ENCODE results near the gene RNASE4. TPM values are rescaled to one million over a fixed set of nuclear protein-coding genes. Genes with fewer than 3 reads are reported as not detected.

Gene RNASE4
- polyA plus RNA-seq, 1 donor (not counting 4 experiments of a cell fraction or from before 2014, with no cell fraction given) = 5.5 TPM

DNA sequence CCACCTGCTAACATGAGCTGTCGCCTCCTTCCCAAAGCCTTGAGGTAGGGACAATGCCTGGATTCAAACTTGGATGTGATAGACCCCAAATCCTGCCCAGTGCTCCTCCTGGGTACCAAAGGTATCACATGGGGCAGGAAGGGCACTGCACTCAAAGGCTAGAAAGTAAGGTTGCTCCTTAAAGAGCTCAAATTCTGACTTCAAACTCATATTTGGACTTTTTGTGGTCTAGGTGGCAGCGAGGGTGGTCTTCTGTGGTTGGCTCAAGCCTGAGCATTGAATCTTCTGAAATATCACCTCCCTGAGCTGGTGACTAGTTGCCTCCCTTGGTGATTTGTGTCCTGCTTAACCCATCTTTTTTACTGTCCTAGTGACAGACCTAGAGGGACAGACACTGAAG is 8.3 kb upstream of the RNASE4 start:
- no peaks in the 10 kb centered on the region for H3K9me3 ChIP-seq (ENCODE audit: control insufficient read depth, low read depth, low read length)
- H3K4me1 ChIP-seq (ENCODE audit: control insufficient read depth, extremely low read depth, insufficient read depth, low read length) = peaks cover 10% of the 10 kb centered on the region
- TF ChIP-seq EZH2 (IDR thresholded peaks at IDR 0.05; ENCODE audit: low read length) (no peak), CTCF (optimal IDR thresholded peaks at IDR 0.05 in 1 of 3, IDR thresholded peaks at IDR 0.05 in 1 of 3, conservative IDR thresholded peaks at IDR 0.05 in 1 of 3; ENCODE audit: extremely low read depth in 1 of 3, insufficient read depth in 2 of 3, low read length in 3 of 3) (no peak)
- H3K79me2 ChIP-seq (ENCODE audit: control insufficient read depth, insufficient read depth, low read length) = no peaks in the 10 kb centered on the region
- no peak overlapping the region for H3K27ac ChIP-seq (ENCODE audit: control insufficient read depth, insufficient read depth, low read length)
- H3K4me3 ChIP-seq (ENCODE audit: control insufficient read depth in 2 of 3, extremely low read depth in 1 of 3, insufficient read depth in 2 of 3, low read depth in 1 of 3, low read length in 3 of 3) = no peak overlapping the region
- no peak overlapping the region for H3K9ac ChIP-seq (ENCODE audit: control insufficient read depth, extremely low read depth, insufficient read depth, low read length)
- H3K27me3 ChIP-seq (ENCODE audit: control insufficient read depth, extremely low read depth, insufficient read depth, low read length) = no peaks in the 10 kb centered on the region
- no peak overlapping the region for H3K4me2 ChIP-seq (ENCODE audit: control insufficient read depth, extremely low read depth, insufficient read depth, low read depth, low read length)
- no peaks in the 10 kb centered on the region for H4K20me1 ChIP-seq (ENCODE audit: control insufficient read depth, extremely low read depth, insufficient read depth, low read length)
- H3K9me1 ChIP-seq (ENCODE audit: control insufficient read depth, extremely low read depth, insufficient read depth, low read length) = no peaks in the 10 kb centered on the region
- H3K36me3 ChIP-seq (ENCODE audit: control insufficient read depth in 2 of 2, extremely low read depth in 1 of 2, insufficient read depth in 2 of 2, low read length in 2 of 2) = no peaks in the 10 kb centered on the region
- FAIRE-seq (no peak), DNase-seq (ENCODE audit: low read depth, low spot score) (no peak)
- no peak overlapping the region for H2AFZ ChIP-seq (ENCODE audit: control insufficient read depth, low read length)
- dilution Hi-C loops (cut with MboI; ENCODE audit: extremely low pct_ligation_motif_present, low sequenced_read_pairs) = no loop called here

DNA sequence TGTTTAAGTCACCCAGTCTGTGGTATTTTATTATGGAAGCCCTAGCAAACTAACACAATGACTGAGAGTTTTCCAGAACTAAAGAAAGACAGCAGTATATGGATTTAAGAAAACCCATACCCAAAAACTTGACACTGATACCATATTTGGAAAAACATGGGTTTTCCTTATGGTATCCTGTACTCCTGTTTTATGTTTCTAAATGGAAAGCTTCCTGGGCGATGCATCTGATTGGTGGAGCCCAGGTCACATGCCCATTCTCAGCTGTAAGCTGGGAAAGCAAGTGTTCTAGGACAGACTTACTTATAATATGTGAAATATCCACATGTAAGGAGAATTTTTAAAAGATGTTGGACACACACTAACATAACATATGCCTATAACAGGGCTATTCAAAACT is 4.5 kb upstream of the RNASE4 start:
- Histone ChIP-seq H3K9me3 (ENCODE audit: control insufficient read depth, low read depth, low read length) (no peaks in the 10 kb centered on the region), H3K9ac (ENCODE audit: control insufficient read depth, extremely low read depth, insufficient read depth, low read length) (no peak overlapping the region), H3K27ac (ENCODE audit: control insufficient read depth, insufficient read depth, low read length) (no peak overlapping the region), H4K20me1 (ENCODE audit: control insufficient read depth, extremely low read depth, insufficient read depth, low read length) (no peaks in the 10 kb centered on the region), H3K4me2 (ENCODE audit: control insufficient read depth, extremely low read depth, insufficient read depth, low read depth, low read length) (peak overlapping the region; percentile 88), H3K4me3 (ENCODE audit: control insufficient read depth in 2 of 3, extremely low read depth in 1 of 3, insufficient read depth in 2 of 3, low read depth in 1 of 3, low read length in 3 of 3) (no peak overlapping the region), H3K79me2 (ENCODE audit: control insufficient read depth, insufficient read depth, low read length) (no peaks in the 10 kb centered on the region), H2AFZ (ENCODE audit: control insufficient read depth, low read length) (no peak overlapping the region), H3K36me3 (ENCODE audit: control insufficient read depth in 2 of 2, extremely low read depth in 1 of 2, insufficient read depth in 2 of 2, low read length in 2 of 2) (no peaks in the 10 kb centered on the region), H3K27me3 (ENCODE audit: control insufficient read depth, extremely low read depth, insufficient read depth, low read length) (no peaks in the 10 kb centered on the region), H3K4me1 (ENCODE audit: control insufficient read depth, extremely low read depth, insufficient read depth, low read length) (peaks cover 12% of the 10 kb centered on the region), H3K9me1 (ENCODE audit: control insufficient read depth, extremely low read depth, insufficient read depth, low read length) (no peaks in the 10 kb centered on the region)
- FAIRE-seq (no peak), DNase-seq (ENCODE audit: low read depth, low spot score) (peak; percentile 56)
- dilution Hi-C loops (cut with MboI; ENCODE audit: extremely low pct_ligation_motif_present, low sequenced_read_pairs) = no loop called here
- TF ChIP-seq CTCF (optimal IDR thresholded peaks at IDR 0.05 in 1 of 3, IDR thresholded peaks at IDR 0.05 in 1 of 3, conservative IDR thresholded peaks at IDR 0.05 in 1 of 3; ENCODE audit: extremely low read depth in 1 of 3, insufficient read depth in 2 of 3, low read length in 3 of 3) (no peak), EZH2 (IDR thresholded peaks at IDR 0.05; ENCODE audit: low read length) (no peak)
